ENCODE results near the gene USP49.
A peak's percentile ranks its signal among the peaks of the same experiment; 100 is the strongest.

The USP49 gene

DNA sequence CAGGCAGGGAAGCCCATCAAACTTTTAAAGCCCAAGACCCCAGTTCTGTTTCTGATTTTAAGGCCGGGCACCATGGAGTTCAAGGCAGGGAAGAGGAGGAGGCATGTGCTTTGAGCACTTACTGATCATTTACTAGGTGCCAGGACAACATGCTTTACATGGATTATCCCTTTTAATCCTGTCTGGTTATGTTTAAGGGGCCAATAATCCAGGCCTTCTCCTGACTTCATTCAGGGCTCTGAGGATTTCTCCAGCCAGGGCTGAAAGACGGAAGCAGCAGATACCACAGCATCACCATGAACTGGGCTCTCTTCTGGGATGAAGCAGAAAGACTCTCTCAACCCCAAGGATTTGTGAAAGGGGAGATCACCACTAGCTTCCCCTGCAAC, 42.3 kb upstream of the USP49 start:
- Histone ChIP-seq H3K4me1 (ENCODE audit: control insufficient read depth, insufficient read depth, low read length) (peaks cover 44% of the 10 kb centered on the region), H3K27me3 (ENCODE audit: control insufficient read depth, insufficient read depth, low read length) (no peaks in the 10 kb centered on the region), H3K9ac (ENCODE audit: low read length) (no peak overlapping the region), H3K9me3 (ENCODE audit: control insufficient read depth, low read length) (no peaks in the 10 kb centered on the region), H3K4me3 (ENCODE audit: low read length) (no peak overlapping the region), H3K36me3 (ENCODE audit: control insufficient read depth, insufficient read depth, low read length) (peaks cover 22% of the 10 kb centered on the region)

DNA sequence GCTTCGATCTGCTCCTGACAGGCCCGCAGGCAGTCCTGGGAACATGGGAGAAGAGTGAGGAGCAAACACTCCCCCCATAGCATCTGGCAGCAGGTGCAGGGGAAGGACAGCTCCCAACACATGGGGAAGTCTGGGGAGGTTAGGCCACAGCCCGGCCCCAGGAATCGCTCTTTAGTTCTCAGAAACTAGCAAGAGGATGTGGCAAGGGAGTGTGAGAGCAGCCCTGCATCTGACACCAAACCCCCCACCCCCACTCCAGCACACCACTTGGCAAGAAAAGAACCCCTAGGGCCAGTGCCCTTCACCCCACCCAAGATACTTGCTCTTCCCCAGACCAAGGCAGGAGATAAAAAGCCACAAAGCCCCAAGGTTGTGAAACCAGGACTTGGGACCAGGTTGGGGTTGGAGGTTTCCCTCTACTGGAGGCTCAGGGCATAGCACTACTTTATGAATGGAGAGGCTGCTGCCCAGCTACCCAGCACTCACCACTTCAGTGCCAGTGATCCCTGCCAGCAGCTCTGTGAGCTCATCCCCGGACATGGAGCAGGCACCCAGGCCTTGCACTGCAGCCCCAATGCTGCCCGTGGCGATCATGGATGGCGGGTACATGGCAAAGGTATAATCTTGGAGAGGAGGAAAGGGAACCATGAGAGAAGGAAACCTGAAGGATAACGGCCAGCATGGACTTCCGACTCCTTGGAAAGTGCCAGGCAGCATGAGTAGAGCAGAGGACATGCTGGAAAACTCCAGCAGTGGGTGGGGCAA, 41.1 kb upstream of the USP49 start:
- Histone ChIP-seq H3K4me3 (ENCODE audit: low read length) (no peak overlapping the region), H3K9me3 (ENCODE audit: control insufficient read depth, low read length) (no peaks in the 10 kb centered on the region), H3K9ac (ENCODE audit: low read length) (no peak overlapping the region), H3K4me1 (ENCODE audit: control insufficient read depth, insufficient read depth, low read length) (peaks cover 39% of the 10 kb centered on the region), H3K27me3 (ENCODE audit: control insufficient read depth, insufficient read depth, low read length) (no peaks in the 10 kb centered on the region), H3K36me3 (ENCODE audit: control insufficient read depth, insufficient read depth, low read length) (peaks cover 23% of the 10 kb centered on the region)

DNA sequence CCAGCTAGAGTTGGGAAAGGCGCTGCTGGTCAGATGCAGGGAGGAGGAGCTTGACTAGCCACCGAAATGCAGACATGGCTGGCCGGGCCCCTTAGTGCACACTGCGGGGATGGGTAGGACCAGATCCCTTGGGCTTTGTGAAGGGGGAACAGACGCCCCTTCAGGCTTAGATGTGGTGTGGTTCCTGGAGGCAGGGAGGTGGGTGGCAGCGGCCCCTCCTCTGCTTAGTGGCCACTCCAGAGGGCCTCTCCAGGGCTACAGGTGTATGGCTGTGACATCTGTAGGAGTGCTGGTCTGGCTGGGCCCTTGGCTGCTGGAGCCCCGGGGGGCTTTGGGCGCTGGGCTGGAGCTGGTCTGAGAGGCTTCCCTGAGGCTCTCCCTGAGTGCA, 40.5 kb upstream of the USP49 start:
- Histone ChIP-seq H3K36me3 (ENCODE audit: control insufficient read depth, insufficient read depth, low read length) (peaks cover 23% of the 10 kb centered on the region), H3K4me1 (ENCODE audit: control insufficient read depth, insufficient read depth, low read length) (peaks cover 38% of the 10 kb centered on the region), H3K9me3 (ENCODE audit: control insufficient read depth, low read length) (no peaks in the 10 kb centered on the region), H3K4me3 (ENCODE audit: low read length) (no peak overlapping the region), H3K27me3 (ENCODE audit: control insufficient read depth, insufficient read depth, low read length) (no peaks in the 10 kb centered on the region), H3K9ac (ENCODE audit: low read length) (no peak overlapping the region)

DNA sequence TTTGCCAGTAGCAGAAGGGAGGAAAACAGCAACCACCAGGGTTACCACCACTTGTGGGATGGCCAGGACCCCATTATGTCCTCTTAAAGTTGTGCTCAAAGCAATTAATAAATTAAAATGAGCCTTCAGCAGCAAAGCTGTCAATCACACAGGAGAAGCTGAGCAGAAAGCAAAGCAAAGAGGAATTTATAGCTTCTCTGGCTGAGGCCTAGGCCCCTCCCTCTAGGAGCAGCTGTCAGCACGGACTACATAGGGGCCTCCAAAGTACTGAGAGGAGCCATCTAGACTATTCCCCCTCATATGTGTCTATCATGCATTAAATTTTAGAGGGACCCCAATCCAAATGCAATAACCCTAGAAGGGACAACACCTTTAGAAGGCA, 40.0 kb upstream of the USP49 start:
- H3K36me3 ChIP-seq (ENCODE audit: control insufficient read depth, insufficient read depth, low read length): peaks cover 23% of the 10 kb centered on the region
- peaks cover 33% of the 10 kb centered on the region for H3K4me1 ChIP-seq (ENCODE audit: control insufficient read depth, insufficient read depth, low read length)
- no peaks in the 10 kb centered on the region for H3K27me3 ChIP-seq (ENCODE audit: control insufficient read depth, insufficient read depth, low read length)
- no peaks in the 10 kb centered on the region for H3K9me3 ChIP-seq (ENCODE audit: control insufficient read depth, low read length)
- H3K9ac ChIP-seq (ENCODE audit: low read length): no peak overlapping the region
- no peak overlapping the region for H3K4me3 ChIP-seq (ENCODE audit: low read length)

DNA sequence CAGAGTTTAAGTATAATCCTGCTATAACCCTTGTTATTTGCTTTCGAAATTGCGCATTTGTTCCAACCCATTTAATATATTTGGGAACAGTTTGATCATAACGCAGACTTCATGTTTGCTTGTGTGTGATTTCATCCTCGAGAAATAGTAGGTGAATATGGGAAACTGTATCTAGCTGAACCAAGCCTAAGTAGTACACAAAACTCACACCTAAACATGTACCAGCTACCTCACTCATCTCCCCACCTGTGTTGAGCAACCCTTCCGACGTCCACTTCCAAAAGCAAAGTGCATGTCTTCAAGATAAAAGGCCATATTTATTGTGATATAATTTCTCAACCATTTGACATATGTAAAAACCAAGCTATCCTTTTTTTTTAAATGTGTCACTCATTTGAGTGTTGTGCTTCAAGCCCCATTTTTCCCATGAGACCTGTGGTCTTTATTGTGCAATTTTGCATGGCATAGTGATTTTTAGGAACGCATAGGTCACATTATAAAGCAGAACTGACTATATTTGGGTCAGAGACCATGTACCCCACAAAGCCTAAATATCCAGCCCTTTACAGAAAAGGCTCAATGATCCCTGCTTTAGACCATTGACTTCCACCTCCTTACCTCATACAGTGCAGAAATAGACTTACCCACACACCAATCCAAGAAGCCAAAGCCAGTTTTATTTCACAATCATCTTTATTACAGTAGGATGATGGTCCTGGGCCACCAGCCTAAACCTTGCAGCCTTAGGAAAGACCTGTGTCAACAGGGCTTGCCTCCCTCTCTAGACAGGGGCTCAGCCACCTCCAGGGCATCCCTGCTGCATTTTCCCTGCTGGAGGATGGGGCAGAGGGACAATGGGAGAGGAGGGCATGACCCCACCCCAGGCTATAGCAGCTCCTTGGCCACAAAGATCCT, 39.4 kb upstream of the USP49 start:
- H3K27me3 ChIP-seq (ENCODE audit: control insufficient read depth, insufficient read depth, low read length): no peaks in the 10 kb centered on the region
- H3K4me3 ChIP-seq (ENCODE audit: low read length): no peak overlapping the region
- H3K4me1 ChIP-seq (ENCODE audit: control insufficient read depth, insufficient read depth, low read length): peaks cover 26% of the 10 kb centered on the region
- H3K9ac ChIP-seq (ENCODE audit: low read length): no peak overlapping the region
- no peaks in the 10 kb centered on the region for H3K9me3 ChIP-seq (ENCODE audit: control insufficient read depth, low read length)
- H3K36me3 ChIP-seq (ENCODE audit: control insufficient read depth, insufficient read depth, low read length): peaks cover 23% of the 10 kb centered on the region

DNA sequence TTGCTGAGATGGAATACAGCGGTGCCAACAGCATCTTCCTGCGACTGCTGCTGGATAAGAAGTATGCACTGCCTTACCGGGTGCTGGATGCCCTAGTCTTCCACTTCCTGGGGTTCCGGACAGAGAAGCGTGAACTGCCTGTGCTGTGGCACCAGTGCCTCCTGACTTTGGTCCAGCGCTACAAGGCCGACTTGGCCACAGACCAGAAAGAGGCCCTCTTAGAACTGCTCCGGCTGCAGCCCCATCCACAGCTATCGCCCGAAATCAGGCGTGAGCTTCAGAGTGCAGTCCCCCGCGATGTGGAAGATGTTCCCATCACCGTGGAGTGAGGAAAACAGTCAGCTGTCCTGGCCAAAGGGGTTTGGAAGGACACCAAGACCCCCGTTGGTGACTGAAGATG, 37.2 kb upstream of the USP49 start:
- Histone ChIP-seq H3K36me3 (ENCODE audit: control insufficient read depth, insufficient read depth, low read length) (peaks cover 25% of the 10 kb centered on the region), H3K9me3 (ENCODE audit: control insufficient read depth, low read length) (no peaks in the 10 kb centered on the region), H3K4me3 (ENCODE audit: low read length) (no peak overlapping the region), H3K9ac (ENCODE audit: low read length) (no peak overlapping the region), H3K27me3 (ENCODE audit: control insufficient read depth, insufficient read depth, low read length) (no peaks in the 10 kb centered on the region), H3K4me1 (ENCODE audit: control insufficient read depth, insufficient read depth, low read length) (peaks cover 12% of the 10 kb centered on the region)

DNA sequence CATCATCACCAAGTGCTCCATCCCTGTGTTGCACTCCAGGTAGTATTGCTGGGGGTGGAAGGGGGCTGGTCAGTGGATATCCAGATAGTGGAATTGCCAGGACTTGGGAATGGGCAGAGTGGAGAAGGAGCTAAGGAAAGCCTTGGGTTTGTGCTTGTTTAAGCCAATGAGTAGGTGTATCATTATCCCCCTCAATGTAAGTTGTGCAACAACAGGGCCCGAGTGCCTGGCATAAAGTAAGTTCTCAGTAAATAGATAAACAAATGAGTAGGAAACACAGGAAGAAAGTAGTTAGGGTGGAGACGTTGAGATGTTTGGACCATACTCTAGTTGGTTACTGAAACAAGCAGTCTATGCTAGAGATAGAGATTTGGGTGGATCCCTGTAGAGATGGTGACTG, 36.6 kb upstream of the USP49 start:
- no peaks in the 10 kb centered on the region for H3K9me3 ChIP-seq (ENCODE audit: control insufficient read depth, low read length)
- no peaks in the 10 kb centered on the region for H3K27me3 ChIP-seq (ENCODE audit: control insufficient read depth, insufficient read depth, low read length)
- H3K4me1 ChIP-seq (ENCODE audit: control insufficient read depth, insufficient read depth, low read length): peaks cover 6% of the 10 kb centered on the region
- no peak overlapping the region for H3K9ac ChIP-seq (ENCODE audit: low read length)
- peaks cover 28% of the 10 kb centered on the region for H3K36me3 ChIP-seq (ENCODE audit: control insufficient read depth, insufficient read depth, low read length)
- H3K4me3 ChIP-seq (ENCODE audit: low read length): no peak overlapping the region

DNA sequence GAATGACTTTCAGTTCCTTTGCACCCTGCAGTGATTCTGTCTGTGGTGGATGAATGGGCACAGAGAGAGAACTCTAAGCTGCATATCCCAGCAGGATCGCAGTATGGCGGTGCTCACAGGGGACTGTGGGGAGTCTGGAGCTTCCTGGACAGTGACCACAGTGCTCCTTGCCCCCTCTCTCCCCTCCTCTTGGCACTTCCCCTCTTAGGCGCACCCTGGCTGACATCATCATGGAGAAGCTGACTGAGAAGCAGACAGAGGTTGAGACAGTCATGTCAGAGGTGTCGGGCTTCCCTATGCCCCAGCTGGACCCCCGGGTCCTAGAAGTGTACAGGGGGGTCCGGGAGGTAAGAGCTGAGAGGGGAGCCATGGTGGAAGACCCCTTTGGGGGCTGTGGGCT, 34.7 kb upstream of the USP49 start:
- Histone ChIP-seq H3K27me3 (ENCODE audit: control insufficient read depth, insufficient read depth, low read length) (no peaks in the 10 kb centered on the region), H3K36me3 (ENCODE audit: control insufficient read depth, insufficient read depth, low read length) (peaks cover 16% of the 10 kb centered on the region), H3K4me3 (ENCODE audit: low read length) (no peak overlapping the region), H3K4me1 (ENCODE audit: control insufficient read depth, insufficient read depth, low read length) (no peaks in the 10 kb centered on the region), H3K9me3 (ENCODE audit: control insufficient read depth, low read length) (no peaks in the 10 kb centered on the region), H3K9ac (ENCODE audit: low read length) (no peak overlapping the region)

DNA sequence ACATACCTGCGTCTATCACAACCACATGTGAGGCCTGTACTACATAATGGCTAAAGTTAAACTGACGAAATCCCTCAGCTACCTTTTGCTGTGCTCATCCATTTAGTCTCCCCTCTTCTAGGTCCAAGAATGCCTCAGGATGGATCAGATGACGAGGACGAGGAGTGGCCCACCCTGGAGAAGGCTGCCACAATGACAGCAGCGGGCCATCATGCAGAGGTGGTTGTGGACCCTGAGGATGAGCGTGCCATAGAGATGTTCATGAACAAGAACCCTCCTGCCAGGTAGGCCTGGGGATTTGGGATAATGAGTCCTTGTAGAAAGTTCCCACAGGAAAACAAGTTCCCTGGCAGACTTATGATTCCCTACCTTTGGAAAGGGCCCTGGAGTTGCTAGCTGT, 32.1 kb upstream of the USP49 start:
- H3K4me1 ChIP-seq (ENCODE audit: control insufficient read depth, insufficient read depth, low read length): peaks cover 9% of the 10 kb centered on the region
- peaks cover 5% of the 10 kb centered on the region for H3K36me3 ChIP-seq (ENCODE audit: control insufficient read depth, insufficient read depth, low read length)

DNA sequence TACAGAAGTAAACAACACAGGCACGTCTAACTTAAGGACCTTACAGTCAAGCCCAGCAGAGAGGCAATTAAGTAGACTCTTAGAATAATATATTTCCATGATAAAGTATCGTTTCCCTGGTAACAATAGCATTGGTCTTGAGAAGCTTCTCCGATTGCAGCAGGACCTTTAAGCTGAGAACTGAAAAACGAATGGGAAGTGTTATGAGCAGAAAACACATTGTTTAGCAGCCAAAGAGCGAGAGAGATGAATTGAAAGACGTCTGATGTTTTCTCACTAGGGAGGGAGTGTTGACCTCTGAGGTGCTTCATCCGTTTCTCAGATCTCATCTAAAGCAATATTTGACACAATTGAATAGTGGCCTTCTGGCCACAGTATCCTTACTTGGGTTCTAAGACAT, 27.0 kb upstream of the USP49 start:
- H3K9me3 ChIP-seq (ENCODE audit: control insufficient read depth, low read length): no peaks in the 10 kb centered on the region
- peak overlapping the region; percentile 95 for H3K9ac ChIP-seq (ENCODE audit: low read length)
- peaks cover 25% of the 10 kb centered on the region for H3K4me1 ChIP-seq (ENCODE audit: control insufficient read depth, insufficient read depth, low read length)
- peaks cover under 1% of the 10 kb centered on the region for H3K36me3 ChIP-seq (ENCODE audit: control insufficient read depth, insufficient read depth, low read length)
- H3K27me3 ChIP-seq (ENCODE audit: control insufficient read depth, insufficient read depth, low read length): no peaks in the 10 kb centered on the region
- H3K4me3 ChIP-seq (ENCODE audit: low read length): peak overlapping the region; percentile 66

More for the DNA sequence above, 32.1 kb upstream of the USP49 start:
- no peak overlapping the region for H3K4me3 ChIP-seq (ENCODE audit: low read length)
- no peaks in the 10 kb centered on the region for H3K27me3 ChIP-seq (ENCODE audit: control insufficient read depth, insufficient read depth, low read length)
- H3K9me3 ChIP-seq (ENCODE audit: control insufficient read depth, low read length): no peaks in the 10 kb centered on the region
- no peak overlapping the region for H3K9ac ChIP-seq (ENCODE audit: low read length)

DNA sequence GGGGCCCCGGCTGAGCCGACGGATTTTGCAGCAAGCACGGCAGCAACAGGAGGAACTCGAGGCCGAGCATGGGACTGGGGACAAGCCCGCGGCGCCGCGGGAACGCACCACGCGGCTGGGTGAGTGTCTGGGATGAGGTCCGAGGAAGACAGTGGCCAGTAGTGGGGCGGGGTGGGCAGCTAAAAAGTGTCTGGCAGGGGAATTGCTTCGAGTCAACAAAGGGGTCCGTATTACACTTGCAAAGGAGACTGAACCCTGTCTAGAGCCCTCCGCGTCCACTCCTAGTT, 26.5 kb upstream of the USP49 start:
- no peaks in the 10 kb centered on the region for H3K36me3 ChIP-seq (ENCODE audit: control insufficient read depth, insufficient read depth, low read length)
- no peaks in the 10 kb centered on the region for H3K9me3 ChIP-seq (ENCODE audit: control insufficient read depth, low read length)
- H3K4me1 ChIP-seq (ENCODE audit: control insufficient read depth, insufficient read depth, low read length): peaks cover 25% of the 10 kb centered on the region

DNA sequence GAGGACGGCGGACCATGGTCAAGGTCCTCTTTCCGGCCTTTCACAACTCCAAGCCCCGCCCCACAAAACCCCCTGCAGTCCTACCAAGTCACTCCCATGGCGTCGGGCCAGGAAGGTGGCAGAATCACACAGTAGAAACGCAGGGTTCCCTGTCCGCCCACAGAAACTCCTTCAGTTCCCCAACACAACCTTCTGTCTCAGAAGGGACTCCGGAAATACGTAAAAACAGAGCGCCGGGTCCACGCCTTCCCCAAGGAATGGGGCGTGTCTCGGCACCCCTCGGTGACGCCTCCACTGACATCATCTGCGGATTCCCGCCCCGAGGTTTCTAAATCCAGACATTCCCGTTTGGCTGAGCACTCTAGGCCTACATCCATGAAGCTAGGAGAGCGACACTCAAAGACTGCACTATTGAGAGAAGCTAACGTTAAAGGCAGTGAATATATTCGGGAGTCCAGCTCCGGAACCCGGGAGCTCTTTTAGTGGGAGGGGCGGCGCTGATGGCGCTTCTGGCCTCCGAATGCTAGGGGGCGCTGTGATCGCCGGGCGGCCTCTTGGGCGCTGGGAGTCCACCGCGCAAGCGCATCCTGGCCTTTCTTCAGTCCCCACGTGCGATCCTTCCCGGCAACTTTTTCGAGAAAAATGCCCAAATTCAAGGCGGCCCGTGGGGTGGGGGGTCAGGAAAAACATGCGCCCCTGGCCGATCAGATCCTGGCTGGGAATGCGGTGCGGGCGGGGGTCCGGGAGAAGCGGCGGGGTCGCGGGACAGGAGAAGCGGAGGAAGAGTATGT, 25.9 kb upstream of the USP49 start, which contains the start of the genes BYSL and MED20:
Gene BYSL (plus strand): TSS at position 579 of the 791 bp plus-strand sequence. CDS start 64 bp downstream, at position 643.
Gene MED20 (minus strand): TSS at position 219 of the 791 bp plus-strand sequence. CDS start 121 bp downstream, at position 98.
- Histone ChIP-seq H3K4me1 (ENCODE audit: control insufficient read depth, insufficient read depth, low read length) (peaks cover 25% of the 10 kb centered on the region), H3K4me3 (ENCODE audit: low read length) (peak within 1 kb of the TSS; percentile 66), H3K36me3 (ENCODE audit: control insufficient read depth, insufficient read depth, low read length) (no peaks in the 10 kb centered on the region), H3K9ac (ENCODE audit: low read length) (peak within 1 kb of the TSS; percentile 95), H3K9me3 (ENCODE audit: control insufficient read depth, low read length) (no peaks in the 10 kb centered on the region), H3K27me3 (ENCODE audit: control insufficient read depth, insufficient read depth, low read length) (no peaks in the 10 kb centered on the region)

More for the DNA sequence above, 26.5 kb upstream of the USP49 start:
- H3K4me3 ChIP-seq (ENCODE audit: low read length): peak overlapping the region; percentile 66
- H3K27me3 ChIP-seq (ENCODE audit: control insufficient read depth, insufficient read depth, low read length): no peaks in the 10 kb centered on the region
- H3K9ac ChIP-seq (ENCODE audit: low read length): peak overlapping the region; percentile 95

All from mucosa of stomach (tissue), 1 donor.